H1 (cell line): ENCODE results near the gene PPP1R3G. TPM values are rescaled to one million over a fixed set of nuclear protein-coding genes. Genes with fewer than 3 reads are reported as not detected.

ENCODE experiments used
- CTCF ChIA-PET: fragments of 300-600 bp; sonication (Branson Sonifier 250); formaldehyde crosslinking; loops from one replicate; lab custom pipeline; 2021; ENCODE audit not compliant: partially characterized antibody; lab: Charles Lee
- POLR2A ChIA-PET: fragments of 300-600 bp; sonication (Branson Sonifier 250); formaldehyde crosslinking; loops from one replicate; lab custom pipeline; 2021; ENCODE audit warnings: inconsistent platforms; ENCODE audit not compliant: partially characterized antibody; lab: Charles Lee
- DNase-seq, 2 experiments: peaks; one replicate each; pipeline versions ENCODE4 v3.0.0 to v3.0.0-alpha.2; 2010 to 2022; ENCODE audit warnings: low spot score in 2 of 2, low read depth in 1 of 2, mixed read lengths in 1 of 2
- FAIRE-seq: peaks from 2 replicates; lab custom pipeline; 2011; peaks lifted over from hg19 to GRCh38; lab: Jason Lieb, UNC
- H2AFZ ChIP-seq: 2 replicates; pipeline ENCODE4 v1.8.1; 2012; ENCODE audit warnings: low read length, inconsistent platforms
- H2AK5ac ChIP-seq: 2 replicates; pipeline ENCODE4 v1.6.1; 2013; ENCODE audit warnings: low read depth, low read length
- H2BK120ac ChIP-seq: replicated peaks from 2 replicates; pipeline ENCODE3; 2013; ENCODE audit warnings: low read depth, low read length, inconsistent platforms
- H2BK12ac ChIP-seq: 2 replicates; pipeline ENCODE4 v1.6.1; 2013; ENCODE audit warnings: low read depth, low read length
- H2BK15ac ChIP-seq: 2 replicates; pipeline ENCODE4 v1.6.1; 2013; ENCODE audit warnings: low read length
- H2BK20ac ChIP-seq: 2 replicates; pipeline ENCODE4 v1.6.1; 2013; ENCODE audit warnings: low read length
- H2BK5ac ChIP-seq: 2 replicates; pipeline ENCODE4 v1.6.1; 2013; ENCODE audit warnings: low read depth, low read length
- H3K14ac ChIP-seq: 2 replicates; pipeline ENCODE4 v1.6.1; 2013; ENCODE audit warnings: inconsistent platforms; ENCODE audit not compliant: insufficient read length
- H3K18ac ChIP-seq: 2 replicates; pipeline ENCODE4 v1.6.1; 2013; ENCODE audit warnings: low read length; ENCODE audit errors: extremely low read depth
- H3K23ac ChIP-seq: 2 replicates; pipeline ENCODE4 v1.6.1; 2013; ENCODE audit warnings: inconsistent platforms; ENCODE audit not compliant: insufficient read length
- H3K23me2 ChIP-seq: 2 replicates; pipeline ENCODE4 v1.6.1; 2013; ENCODE audit warnings: low read depth, low read length
- H3K27ac ChIP-seq: 2 replicates; pipeline ENCODE4 v1.6.1; 2011; ENCODE audit warnings: low read depth, low read length, inconsistent platforms
- H3K27me3 ChIP-seq, 4 experiments: replicated peaks in 1 of 4; 1 replicate in 1 of 4; 2 replicates in 3 of 4; pipeline versions ENCODE4 v1.6.1 to v1.8.1; 2011 to 2013; ENCODE audit warnings: low read length in 3 of 4, mild to moderate bottlenecking in 3 of 4, inconsistent platforms in 2 of 4, mixed read lengths in 2 of 4, moderate library complexity in 1 of 4; ENCODE audit not compliant: control insufficient read depth in 3 of 4, insufficient read depth in 3 of 4; ENCODE audit errors: extremely low read depth in 1 of 4
- H3K36me3 ChIP-seq, 4 experiments: 2 replicates each; pipeline versions ENCODE4 v1.6.1 to v1.8.1; 2011 to 2013; ENCODE audit warnings: mild to moderate bottlenecking in 4 of 4, low read length in 3 of 4, moderate library complexity in 2 of 4, control low read depth in 1 of 4, inconsistent platforms in 1 of 4; ENCODE audit not compliant: insufficient read depth in 4 of 4, control insufficient read depth in 2 of 4
- H3K4ac ChIP-seq: replicated peaks from 2 replicates; pipeline ENCODE3; 2013; ENCODE audit warnings: low read length, low read depth, mixed read lengths, inconsistent platforms; ENCODE audit not compliant: insufficient read length
- H3K4me1 ChIP-seq, 4 experiments: replicated peaks in 1 of 4; 1 replicate in 1 of 4; 2 replicates in 3 of 4; pipeline versions ENCODE4 v1.6.1 to v1.8.1; 2011 to 2013; ENCODE audit warnings: low read length in 3 of 4, inconsistent platforms in 2 of 4, mixed read lengths in 1 of 4; ENCODE audit not compliant: insufficient read depth in 4 of 4, control insufficient read depth in 3 of 4
- H3K4me2 ChIP-seq, 2 experiments: 2 replicates each; pipeline versions ENCODE4 v1.6.1 to v1.8.1; 2011 to 2013; ENCODE audit warnings: low read depth in 2 of 2, low read length in 2 of 2, control low read depth in 1 of 2, inconsistent platforms in 1 of 2, mild to moderate bottlenecking in 1 of 2; ENCODE audit not compliant: insufficient read depth in 1 of 2
- H3K4me3 ChIP-seq, 4 experiments: fragments of 200-600, 300-600 bp in 1 of 4; sonication (generic), shearing (Covaris generic), sonication (Bioruptor Twin) in 1 of 4; 2 replicates each; pipeline versions ENCODE4 v1.5.1 to v1.8.1; 2011 to 2016; ENCODE audit warnings: low read length in 4 of 4, low read depth in 3 of 4, control low read depth in 2 of 4, inconsistent platforms in 2 of 4, mild to moderate bottlenecking in 2 of 4, mixed read lengths in 1 of 4, moderate library complexity in 1 of 4; ENCODE audit not compliant: insufficient read depth in 2 of 4; ENCODE audit errors: extremely low read depth in 1 of 4
- H3K56ac ChIP-seq: replicated peaks from 2 replicates; pipeline ENCODE3; 2013; ENCODE audit warnings: low read depth, mild to moderate bottlenecking, mixed read lengths, low read length, inconsistent platforms; ENCODE audit not compliant: insufficient read length
- H3K79me1 ChIP-seq: 2 replicates; pipeline ENCODE4 v1.6.1; 2013; ENCODE audit warnings: low read depth, low read length, control low read depth
- H3K79me2 ChIP-seq, 2 experiments: 2 replicates each; pipeline versions ENCODE4 v1.6.1 to v1.8.1; 2012 to 2013; ENCODE audit warnings: low read length in 2 of 2, mild to moderate bottlenecking in 2 of 2, inconsistent platforms in 1 of 2; ENCODE audit not compliant: insufficient read depth in 2 of 2, control insufficient read depth in 1 of 2
- H3K9ac ChIP-seq, 4 experiments: replicated peaks in 1 of 4; 1 replicate in 1 of 4; 2 replicates in 3 of 4; pipeline versions ENCODE4 v1.6.1 to v1.8.1; 2011 to 2013; ENCODE audit warnings: low read depth in 3 of 4, low read length in 3 of 4, control low read depth in 2 of 4, mild to moderate bottlenecking in 2 of 4, moderate library complexity in 2 of 4, inconsistent platforms in 1 of 4; ENCODE audit errors: extremely low read depth in 1 of 4
- H3K9me3 ChIP-seq, 2 experiments: 2 replicates each; pipeline versions ENCODE4 v1.6.1 to v1.8.1; 2012 to 2013; ENCODE audit warnings: mild to moderate bottlenecking in 2 of 2, moderate library complexity in 2 of 2, control low read depth in 1 of 2, inconsistent platforms in 1 of 2, low read depth in 1 of 2, low read length in 1 of 2, mixed read lengths in 1 of 2; ENCODE audit not compliant: insufficient read depth in 2 of 2
- H4K20me1 ChIP-seq, 2 experiments: replicated peaks in 1 of 2; 2 replicates each; pipeline versions ENCODE3 to v1.8.1; 2011 to 2013; ENCODE audit warnings: inconsistent platforms in 2 of 2, low read length in 2 of 2, mild to moderate bottlenecking in 1 of 2; ENCODE audit not compliant: insufficient read depth in 2 of 2, control insufficient read depth in 1 of 2
- H4K5ac ChIP-seq: 2 replicates; pipeline ENCODE4 v1.6.1; 2013; ENCODE audit warnings: low read length, low read depth, mixed read lengths, inconsistent platforms; ENCODE audit not compliant: insufficient read length
- H4K8ac ChIP-seq: 2 replicates; pipeline ENCODE4 v1.8.0; 2013; ENCODE audit warnings: mild to moderate bottlenecking, moderate library complexity, low read length, inconsistent platforms; ENCODE audit not compliant: insufficient read depth; ENCODE audit errors: extremely low read depth
- H4K91ac ChIP-seq: replicated peaks from 2 replicates; pipeline ENCODE3; 2013; ENCODE audit warnings: low read length, mixed read lengths, inconsistent platforms; ENCODE audit not compliant: insufficient read length
- CBX8 ChIP-seq: fragments of 300-800, 300-1000 bp; sonication (generic); IDR thresholded peaks from 2 replicates; pipeline ENCODE4 v1.7.1; 2016; ENCODE audit warnings: low read depth, low read length, borderline replicate concordance
- CEBPB ChIP-seq: IDR thresholded peaks from 2 replicates; pipeline ENCODE4 v1.6.1; 2012; ENCODE audit warnings: low read depth, low read length
- CHD2 ChIP-seq: IDR thresholded peaks from 2 replicates; pipeline ENCODE4 v1.6.1; 2012; ENCODE audit warnings: low read length, improper control_type of control experiment
- CTBP2 ChIP-seq: IDR thresholded peaks from 2 replicates; pipeline ENCODE4 v1.7.0; 2011; ENCODE audit warnings: borderline replicate concordance, mild to moderate bottlenecking, moderate library complexity, mixed read lengths, low read length; ENCODE audit not compliant: insufficient read depth, insufficient read length
- RBBP5 ChIP-seq: IDR thresholded peaks from 2 replicates; pipeline ENCODE4 v1.7.1; 2012; ENCODE audit warnings: low read depth, mild to moderate bottlenecking, inconsistent platforms, low read length, moderate library complexity, borderline replicate concordance
- SAP30 ChIP-seq: fragments of 300-600 bp; sonication (generic); IDR thresholded peaks from 2 replicates; pipeline ENCODE4 v1.7.1; 2012; ENCODE audit warnings: low read length, moderate library complexity, mild to moderate bottlenecking, inconsistent platforms; ENCODE audit not compliant: insufficient read depth, insufficient replicate concordance
- SIN3A ChIP-seq, 2 experiments: IDR thresholded peaks in 1 of 2; conservative IDR thresholded peaks in 1 of 2; 2 replicates each; pipeline ENCODE4 v1.6.1; 2011 to 2012; ENCODE audit warnings: low read length in 2 of 2, improper control_type of control experiment in 1 of 2, low read depth in 1 of 2, mild to moderate bottlenecking in 1 of 2
- YY1 ChIP-seq: IDR thresholded peaks from 2 replicates; pipeline ENCODE4 v1.6.1; 2011; ENCODE audit warnings: low read depth, mild to moderate bottlenecking, low read length
- WGBS, 2 experiments: shearing (Covaris generic) in 1 of 2; methylation state at CpG; one replicate each; pipeline versions ENCODE4 v1.1.6 to v1.1.7; 2013 to 2015; ENCODE audit warnings: low lambda C conversion rate in 2 of 2, mixed read lengths in 2 of 2, inconsistent platforms in 1 of 2, low coverage in 1 of 2, missing lambda C conversion rate in 1 of 2; ENCODE audit not compliant: insufficient replicate concordance in 2 of 2, insufficient coverage in 1 of 2, insufficient read length in 1 of 2; ENCODE audit errors: extremely low coverage in 1 of 2, missing lambda C conversion rate in 1 of 2; 5-methylcytosine and 5-hydroxymethylcytosine counted together
- polyA plus RNA-seq, 7 experiments: library from polyadenylated mRNA; depleted of rRNA in 3 of 7; stranded (reverse) in 5 of 7; unstranded in 2 of 7; fragments of >200 nt in 5 of 7; fragments of 200-250 nt in 2 of 7; gene quantifications; 1 replicate in 5 of 7; 2 replicates in 1 of 7; 4 replicates in 1 of 7; pipeline versions ENCODE4 v1.2.1 to v1.2.3, GENCODE V29; 2011 to 2013; ENCODE audit warnings: missing spikeins in 2 of 7, mixed read lengths in 2 of 7
- total RNA-seq: library from RNA; stranded (reverse); fragmentation: NEBNext Ultra II Directional; extraction: Animal tissue kit (Norgen Biotek cat#: 25700); gene quantifications from 2 replicates; pipeline ENCODE4 v1.2.1, GENCODE V29; 2021
- TF ChIP-seq, protein P1 (sequence below): IDR thresholded peaks from 2 replicates; pipeline ENCODE4 v1.6.1; 2012; ENCODE audit warnings: low read length, inconsistent platforms

Gene PPP1R3G
- total and polyA plus RNA-seq, 2 of the 8 experiments (the other 6 are each of a cell fraction or from before 2014, with no cell fraction given), result 0.03 to 0.09 TPM

DNA sequence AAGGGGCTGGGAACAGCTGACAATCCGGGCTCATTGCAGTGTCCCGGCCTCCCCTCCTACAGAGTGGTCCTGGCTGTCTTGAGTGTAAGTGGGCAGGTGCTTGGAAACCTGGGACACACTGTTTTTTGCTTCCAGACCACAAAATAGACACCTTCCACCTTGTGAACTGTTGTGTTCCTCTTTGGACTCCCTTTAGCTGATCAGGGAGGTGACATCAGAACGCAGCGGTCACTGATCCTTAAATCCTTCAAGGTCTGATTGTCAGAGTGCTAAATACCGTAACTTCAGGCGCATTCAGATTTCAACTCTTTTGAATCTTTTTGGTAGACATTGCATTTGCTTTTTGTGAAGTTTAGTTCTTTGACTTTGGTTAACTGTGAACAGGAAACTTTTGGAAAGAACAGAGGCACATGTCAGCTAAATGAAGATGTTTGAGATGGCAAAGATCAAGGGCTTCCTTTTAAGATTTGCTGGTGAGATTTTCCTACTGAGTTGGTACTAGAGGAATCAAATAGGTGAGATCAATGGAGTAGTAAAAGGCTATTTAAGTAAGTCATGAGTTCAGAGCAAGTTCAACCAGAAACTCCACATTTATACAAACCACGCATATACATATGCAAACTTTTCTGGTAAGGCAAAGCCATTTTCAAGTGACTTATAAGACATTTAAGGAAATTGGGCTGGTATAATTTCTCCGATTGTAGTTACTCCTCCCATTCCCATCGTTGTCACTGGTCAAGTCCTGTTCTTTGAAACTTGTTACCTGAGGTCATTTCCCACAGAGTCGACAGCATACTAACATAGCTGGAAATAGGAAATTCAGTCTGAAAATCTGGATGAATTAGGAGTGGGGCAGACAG is 6.3 kb downstream of the PPP1R3G start:
- Histone ChIP-seq H3K4ac (no peak overlapping the region), H4K8ac (no peak overlapping the region), H2AK5ac (no peak overlapping the region), H3K4me3 (no peak overlapping the region), H3K27me3 (peaks cover 11 to 17% (median 14%) of the 10 kb centered on the region in 4 experiments), H3K36me3 (no peaks in the 10 kb centered on the region), H3K23me2 (no peaks in the 10 kb centered on the region), H3K14ac (no peak overlapping the region), H2BK20ac (no peak overlapping the region), H3K4me1 (peaks cover 0 to 6% (median 3%) of the 10 kb centered on the region in 4 experiments; a peak in 3 of 7 replicates), H4K5ac (no peak overlapping the region), H2BK120ac (no peak overlapping the region), H3K79me2 (no peaks in the 10 kb centered on the region), H2BK15ac (no peak overlapping the region), H3K27ac (no peak overlapping the region), H4K20me1 (no peaks in the 10 kb centered on the region), H3K79me1 (no peaks in the 10 kb centered on the region), H2AFZ (no peak overlapping the region), H3K56ac (no peak overlapping the region), H3K9me3 (no peaks in the 10 kb centered on the region; a peak in 1 of 4 replicates), H3K9ac (no peak overlapping the region), H3K18ac (no peak overlapping the region), H3K4me2 (no peak overlapping the region), H3K23ac (no peak overlapping the region), H2BK12ac (no peak overlapping the region), H4K91ac (no peak overlapping the region), H2BK5ac (no peak overlapping the region)
- FAIRE-seq (no peak), DNase-seq (no peak)
- ChIA-PET POLR2A (interaction anchor here (0.7 to 0.8 kb wide), 2 partner anchors 35 to 42 kb away, joined by 3 read pairs; no protein-coding TSS in a partner anchor), CTCF (interaction anchor here (0.6 to 2.5 kb wide), 7 partner anchors 10 to 123 kb away, joined by 3 to 12 read pairs (median 4); no protein-coding TSS in a partner anchor)
- 90% methylated on average over 10 of the region's 10 CpGs; no CpG with 5 or more reads in 1 of the 2 experiments for WGBS, 2 experiments
- no peak for TF ChIP-seq CHD2
- no peak for TF ChIP-seq SIN3A (conservative IDR thresholded peaks at IDR 0.05 in 1 of 2, IDR thresholded peaks at IDR 0.05 in 1 of 2; ENCODE audit: low read depth in 1 of 2, low read length in 2 of 2)
- TF ChIP-seq CEBPB, result no peak
- TF ChIP-seq CBX8, result no peak
- TF ChIP-seq, protein P1, sequence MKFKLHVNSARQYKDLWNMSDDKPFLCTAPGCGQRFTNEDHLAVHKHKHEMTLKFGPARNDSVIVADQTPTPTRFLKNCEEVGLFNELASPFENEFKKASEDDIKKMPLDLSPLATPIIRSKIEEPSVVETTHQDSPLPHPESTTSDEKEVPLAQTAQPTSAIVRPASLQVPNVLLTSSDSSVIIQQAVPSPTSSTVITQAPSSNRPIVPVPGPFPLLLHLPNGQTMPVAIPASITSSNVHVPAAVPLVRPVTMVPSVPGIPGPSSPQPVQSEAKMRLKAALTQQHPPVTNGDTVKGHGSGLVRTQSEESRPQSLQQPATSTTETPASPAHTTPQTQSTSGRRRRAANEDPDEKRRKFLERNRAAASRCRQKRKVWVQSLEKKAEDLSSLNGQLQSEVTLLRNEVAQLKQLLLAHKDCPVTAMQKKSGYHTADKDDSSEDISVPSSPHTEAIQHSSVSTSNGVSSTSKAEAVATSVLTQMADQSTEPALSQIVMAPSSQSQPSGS, result no peak
- TF ChIP-seq RBBP5, result no peak
- no peak for TF ChIP-seq CTBP2
- TF ChIP-seq SAP30, result no peak
- no peak for TF ChIP-seq YY1
